Tongue (tissue), 2 donors: ENCODE results near the gene TIMM17B. TPM values are rescaled to one million over a fixed set of nuclear protein-coding genes. Genes with fewer than 3 reads are reported as not detected.

ENCODE experiments used
- DNase-seq: peaks from one replicate; pipeline ENCODE4 v3.0.0-alpha.2; 2015
- total RNA-seq: library from RNA; depleted of rRNA; stranded (reverse); fragments of >200 nt; gene quantifications from one replicate; pipeline ENCODE4 v1.2.3, GENCODE V29; 2014

The TIMM17B gene
- total RNA-seq, result 36.7 TPM

- DNase-seq, result peak; percentile 97
Measured at GRCh38 chrX:48897625-48898306, at the start of gene TIMM17B, which contains the start of gene PQBP1. Gene TIMM17B (minus strand): TSS chrX:48897768. CDS start chrX:48897749, 19 bp downstream. Gene PQBP1 (plus strand): TSS chrX:48897930. CDS start chrX:48898510, 580 bp downstream.

- DNase-seq, result peak; percentile 48
Measured at GRCh38 chrX:48945517-48946348, 48.2 kb upstream of the TIMM17B start.

- DNase-seq, result no peak
Measured at GRCh38 chrX:48942895-48943294, 45.3 kb upstream of the TIMM17B start.

- no peak for DNase-seq
Measured at GRCh38 chrX:48940404-48940955, 42.9 kb upstream of the TIMM17B start.

GRCh38 chrX:48939524-48940228 lies 42.1 kb upstream of the TIMM17B start:
- no peak for DNase-seq

GRCh38 chrX:48938721-48939425 lies 41.3 kb upstream of the TIMM17B start:
- DNase-seq, result no peak

- no peak for DNase-seq
Measured at GRCh38 chrX:48937054-48937907, 39.7 kb upstream of the TIMM17B start.

- DNase-seq, result no peak
Measured at GRCh38 chrX:48936429-48937053, 39.0 kb upstream of the TIMM17B start.

GRCh38 chrX:48935301-48935670 lies 37.7 kb upstream of the TIMM17B start:
- DNase-seq, result no peak

GRCh38 chrX:48934581-48935300 lies 37.2 kb upstream of the TIMM17B start:
- DNase-seq, result no peak

GRCh38 chrX:48933757-48934156 lies 36.2 kb upstream of the TIMM17B start:
- DNase-seq, result no peak

GRCh38 chrX:48927736-48928382 lies 30.3 kb upstream of the TIMM17B start:
- no peak for DNase-seq

- no peak for DNase-seq
Measured at GRCh38 chrX:48927123-48927522, 29.6 kb upstream of the TIMM17B start.

GRCh38 chrX:48924270-48924669 lies 26.7 kb upstream of the TIMM17B start:
- no peak for DNase-seq

- DNase-seq, result no peak
Measured at GRCh38 chrX:48923771-48924170, 26.2 kb upstream of the TIMM17B start.

GRCh38 chrX:48920718-48921104 lies 23.1 kb upstream of the TIMM17B start:
- DNase-seq, result no peak

GRCh38 chrX:48919947-48920717 lies 22.6 kb upstream of the TIMM17B start:
- DNase-seq, result no peak

- no peak for DNase-seq
Measured at GRCh38 chrX:48919360-48919841, 21.8 kb upstream of the TIMM17B start.
